ENCODE data around the gene GATA6. TPM values are rescaled to one million over a fixed set of nuclear protein-coding genes. Genes with fewer than 3 reads are reported as not detected.

The GATA6 gene
- total RNA-seq, 1 experiment from 2014 or later: 54.6 TPM

DNA sequence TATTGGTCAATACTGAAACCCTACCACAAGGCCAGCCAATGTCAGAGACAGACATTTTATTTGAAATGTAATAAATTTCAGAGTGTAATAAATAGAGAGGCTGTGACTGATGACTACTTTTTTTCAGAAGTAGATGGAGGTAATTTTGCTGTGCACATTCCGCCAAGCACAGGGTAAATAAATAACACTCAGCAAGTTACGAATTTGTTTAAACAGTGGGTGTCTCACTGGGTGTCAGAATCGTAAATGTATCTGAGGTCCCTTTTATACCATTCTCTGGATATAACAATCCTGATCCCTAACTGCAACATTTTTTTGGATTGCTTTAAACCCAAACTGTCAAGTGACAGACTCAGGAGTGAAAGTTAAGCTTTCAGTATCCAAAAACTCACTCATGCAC lies 74.1 kb downstream of the GATA6 start:
- Mint-ChIP-seq H3K4me3 (ENCODE audit: low read depth, unreplicated experiment) (no peak overlapping the region), H3K27ac (ENCODE audit: unreplicated experiment) (no peak overlapping the region), H3K4me1 (ENCODE audit: low read depth, unreplicated experiment) (no peaks in the 10 kb centered on the region), H3K36me3 (ENCODE audit: insufficient read depth, unreplicated experiment) (no peaks in the 10 kb centered on the region), H3K9me3 (ENCODE audit: low read depth, unreplicated experiment) (no peaks in the 10 kb centered on the region), H3K27me3 (ENCODE audit: unreplicated experiment) (no peaks in the 10 kb centered on the region)
- no peak for TF ChIP-seq CTCF (IDR thresholded peaks at IDR 0.05; ENCODE audit: unreplicated experiment)
- DNase-seq: no peak
- intact Hi-C loops (cut with micrococcal nuclease; ENCODE audit: unreplicated experiment): no loop called here
- no TSS peak for BruUV-seq (replicated peaks)
- CTCF ChIA-PET: interaction anchor here (1.4 kb wide), 1 partner anchor 20 kb away, joined by 3 read pairs; no protein-coding TSS in a partner anchor

- Mint-ChIP-seq H3K4me3 (ENCODE audit: low read depth, unreplicated experiment) (peak overlapping the region; percentile 5), H3K4me1 (ENCODE audit: low read depth, unreplicated experiment) (peaks cover 13% of the 10 kb centered on the region), H3K27me3 (ENCODE audit: unreplicated experiment) (no peaks in the 10 kb centered on the region), H3K9me3 (ENCODE audit: low read depth, unreplicated experiment) (no peaks in the 10 kb centered on the region), H3K27ac (ENCODE audit: unreplicated experiment) (peak overlapping the region; percentile 35), H3K36me3 (ENCODE audit: insufficient read depth, unreplicated experiment) (no peaks in the 10 kb centered on the region)
- intact Hi-C loops (cut with micrococcal nuclease; ENCODE audit: unreplicated experiment): no loop called here
- DNase-seq: no peak
- CTCF ChIA-PET: interaction anchor here (1.2 kb wide), 1 partner anchor 64 kb away, joined by 3 read pairs; no protein-coding TSS in a partner anchor
- no TSS peak for BruUV-seq (replicated peaks)
- no peak for TF ChIP-seq CTCF (IDR thresholded peaks at IDR 0.05; ENCODE audit: unreplicated experiment)
Measured at GRCh38 chr18:22250026-22250425, 80.6 kb downstream of the GATA6 start.

DNA sequence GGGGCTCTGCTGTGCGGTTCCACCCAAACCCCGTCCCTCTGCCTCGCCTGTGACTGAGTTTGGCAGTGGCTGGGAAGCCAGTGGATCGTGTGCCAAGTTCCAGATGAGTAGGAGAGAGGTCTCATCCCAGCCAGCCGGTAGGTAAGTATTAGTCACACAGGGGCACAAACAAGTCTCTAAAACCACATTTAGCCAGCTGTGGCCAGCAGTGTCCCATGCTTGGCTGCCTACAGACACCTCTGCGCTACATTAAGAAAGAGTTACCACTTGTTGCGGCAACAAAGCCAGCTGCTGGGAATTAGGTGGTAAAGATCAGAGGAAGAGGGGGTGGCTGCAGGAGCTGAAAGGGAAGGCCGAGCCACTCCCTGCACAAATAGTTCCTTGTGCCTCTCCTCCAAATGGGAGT lies 81.2 kb downstream of the GATA6 start:
- CTCF ChIA-PET: interaction anchor here (1.2 kb wide), 1 partner anchor 65 kb away, joined by 3 read pairs; no protein-coding TSS in a partner anchor
- Mint-ChIP-seq H3K27me3 (ENCODE audit: unreplicated experiment) (no peaks in the 10 kb centered on the region), H3K9me3 (ENCODE audit: low read depth, unreplicated experiment) (no peaks in the 10 kb centered on the region)

More for the DNA sequence above, 81.2 kb downstream of the GATA6 start:
- Mint-ChIP-seq H3K4me3 (ENCODE audit: low read depth, unreplicated experiment) (peak overlapping the region; percentile 5), H3K36me3 (ENCODE audit: insufficient read depth, unreplicated experiment) (no peaks in the 10 kb centered on the region), H3K4me1 (ENCODE audit: low read depth, unreplicated experiment) (peaks cover 13% of the 10 kb centered on the region), H3K27ac (ENCODE audit: unreplicated experiment) (peak overlapping the region; percentile 35)
- TF ChIP-seq CTCF (IDR thresholded peaks at IDR 0.05; ENCODE audit: unreplicated experiment): no peak
- DNase-seq: peak; percentile 15
- no TSS peak for BruUV-seq (replicated peaks)
- intact Hi-C loops (cut with micrococcal nuclease; ENCODE audit: unreplicated experiment): no loop called here

Other genes starting within 250 kb of the GATA6 start
- gene CTAGE1, start 248.3 kb downstream of the GATA6 start, total RNA-seq (2022): not detected in 2 replicates

Measured in Calu3 (cell line).